Lower leg skin (tissue), 3 donors: ENCODE data around the gene SHROOM3.

ENCODE experiments used
- CTCF ChIP-seq, 3 donors: fragments of 450-650 bp; IDR thresholded peaks; one replicate each; pipeline ENCODE4 v1.5.1; 2016; ENCODE audit warnings: antibody characterized with exemption in 3 of 3, mild to moderate bottlenecking in 3 of 3, moderate library complexity in 2 of 3
- POLR2A ChIP-seq, 2 donors: fragments of 450-650 bp; IDR thresholded peaks; one replicate each; pipeline ENCODE4 v1.6.1; 2016 to 2017; ENCODE audit warnings: antibody characterized with exemption in 2 of 2, mild to moderate bottlenecking in 1 of 2, moderate library complexity in 1 of 2

GRCh38 chr4:76576824-76577223, 141.8 kb downstream of the SHROOM3 start:
- TF ChIP-seq CTCF (IDR thresholded peaks at IDR 0.05) (no peak), POLR2A (IDR thresholded peaks at IDR 0.05) (no peak)
